ENCODE data around the gene EHMT1.
"Not testable (repeated sequence)": the region's sequence is repeated elsewhere in the genome, so short reads cannot be mapped to it uniquely, and the experiment has no call there.

The EHMT1 gene

GRCh38 chr9:137799630-137799983, 180.8 kb downstream of the EHMT1 start:
- H3K36me3 ChIP-seq (ENCODE audit: control insufficient read depth in 1 of 2, insufficient read depth in 2 of 2, low read length in 2 of 2) = peaks cover 41 to 80% of the 10 kb centered on the region in 2 donors
- no peaks in the 10 kb centered on the region for H3K9me3 ChIP-seq (ENCODE audit: control insufficient read depth in 1 of 2, low read length in 2 of 2)

GRCh38 chr9:137800196-137801022, 181.6 kb downstream of the EHMT1 start:
- Histone ChIP-seq H3K4me3 (ENCODE audit: low read depth in 1 of 2, low read length in 2 of 2) (no peak overlapping the region), H3K4me1 (ENCODE audit: control insufficient read depth in 1 of 2, insufficient read depth in 2 of 2, low read length in 2 of 2) (no peaks in the 10 kb centered on the region), H3K27ac (ENCODE audit: low read length) (no peak overlapping the region), H3K36me3 (ENCODE audit: control insufficient read depth in 1 of 2, insufficient read depth in 2 of 2, low read length in 2 of 2) (peaks cover 38 to 80% of the 10 kb centered on the region in 2 donors), H3K27me3 (ENCODE audit: low read depth, low read length) (no peaks in the 10 kb centered on the region), H3K9me3 (ENCODE audit: control insufficient read depth in 1 of 2, low read length in 2 of 2) (no peaks in the 10 kb centered on the region)

More at GRCh38 chr9:137799630-137799983, 180.8 kb downstream of the EHMT1 start:
- Histone ChIP-seq H3K27ac (ENCODE audit: low read length) (no peak overlapping the region), H3K4me1 (ENCODE audit: control insufficient read depth in 1 of 2, insufficient read depth in 2 of 2, low read length in 2 of 2) (no peaks in the 10 kb centered on the region), H3K27me3 (ENCODE audit: low read depth, low read length) (no peaks in the 10 kb centered on the region), H3K4me3 (ENCODE audit: low read depth in 1 of 2, low read length in 2 of 2) (no peak overlapping the region)

GRCh38 chr9:137801023-137801319, 182.2 kb downstream of the EHMT1 start:
- Histone ChIP-seq H3K36me3 (ENCODE audit: control insufficient read depth in 1 of 2, insufficient read depth in 2 of 2, low read length in 2 of 2) (peaks cover 32 to 77% of the 10 kb centered on the region in 2 donors), H3K9me3 (ENCODE audit: control insufficient read depth in 1 of 2, low read length in 2 of 2) (no peaks in the 10 kb centered on the region), H3K4me3 (ENCODE audit: low read depth in 1 of 2, low read length in 2 of 2) (no peak overlapping the region), H3K27me3 (ENCODE audit: low read depth, low read length) (no peaks in the 10 kb centered on the region), H3K27ac (ENCODE audit: low read length) (no peak overlapping the region), H3K4me1 (ENCODE audit: control insufficient read depth in 1 of 2, insufficient read depth in 2 of 2, low read length in 2 of 2) (no peaks in the 10 kb centered on the region)

DNA sequence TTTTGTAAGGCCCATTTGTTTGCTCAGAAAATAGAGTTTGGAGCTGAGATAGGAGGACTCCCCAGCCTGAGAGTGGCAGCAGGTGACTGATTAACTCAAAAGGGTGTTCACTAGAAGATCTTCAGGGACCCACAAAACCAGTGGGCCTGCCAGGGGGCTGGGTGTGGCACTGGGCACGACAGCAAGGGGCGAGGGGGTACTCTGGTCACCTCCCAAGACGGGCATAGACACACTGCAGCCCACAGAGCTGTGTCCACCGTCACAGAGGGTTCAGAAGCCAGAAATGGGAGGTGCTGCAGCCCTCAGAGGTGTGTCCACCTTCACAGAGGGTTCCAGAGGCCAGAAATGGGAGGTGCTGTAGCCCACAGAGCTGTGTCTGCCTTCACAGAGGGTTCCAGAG, 183.2 kb downstream of the EHMT1 start:
- H3K4me3 ChIP-seq (ENCODE audit: low read depth in 1 of 2, low read length in 2 of 2) = no peak overlapping the region
- H3K27me3 ChIP-seq (ENCODE audit: low read depth, low read length) = no peaks in the 10 kb centered on the region
- peaks cover 27 to 76% of the 10 kb centered on the region in 2 donors for H3K36me3 ChIP-seq (ENCODE audit: control insufficient read depth in 1 of 2, insufficient read depth in 2 of 2, low read length in 2 of 2)
- H3K27ac ChIP-seq (ENCODE audit: low read length) = no peak overlapping the region
- no peaks in the 10 kb centered on the region for H3K9me3 ChIP-seq (ENCODE audit: control insufficient read depth in 1 of 2, low read length in 2 of 2)
- H3K4me1 ChIP-seq (ENCODE audit: control insufficient read depth in 1 of 2, insufficient read depth in 2 of 2, low read length in 2 of 2) = no peaks in the 10 kb centered on the region

GRCh38 chr9:137802521-137803243, 183.9 kb downstream of the EHMT1 start:
- H3K4me1 ChIP-seq (ENCODE audit: control insufficient read depth in 1 of 2, insufficient read depth in 2 of 2, low read length in 2 of 2) = no peaks in the 10 kb centered on the region
- peaks cover 26 to 73% of the 10 kb centered on the region in 2 donors for H3K36me3 ChIP-seq (ENCODE audit: control insufficient read depth in 1 of 2, insufficient read depth in 2 of 2, low read length in 2 of 2)
- no peaks in the 10 kb centered on the region for H3K27me3 ChIP-seq (ENCODE audit: low read depth, low read length)
- no peaks in the 10 kb centered on the region for H3K9me3 ChIP-seq (ENCODE audit: control insufficient read depth in 1 of 2, low read length in 2 of 2)
- no peak overlapping the region for H3K27ac ChIP-seq (ENCODE audit: low read length)
- H3K4me3 ChIP-seq (ENCODE audit: low read depth in 1 of 2, low read length in 2 of 2) = no peak overlapping the region

DNA sequence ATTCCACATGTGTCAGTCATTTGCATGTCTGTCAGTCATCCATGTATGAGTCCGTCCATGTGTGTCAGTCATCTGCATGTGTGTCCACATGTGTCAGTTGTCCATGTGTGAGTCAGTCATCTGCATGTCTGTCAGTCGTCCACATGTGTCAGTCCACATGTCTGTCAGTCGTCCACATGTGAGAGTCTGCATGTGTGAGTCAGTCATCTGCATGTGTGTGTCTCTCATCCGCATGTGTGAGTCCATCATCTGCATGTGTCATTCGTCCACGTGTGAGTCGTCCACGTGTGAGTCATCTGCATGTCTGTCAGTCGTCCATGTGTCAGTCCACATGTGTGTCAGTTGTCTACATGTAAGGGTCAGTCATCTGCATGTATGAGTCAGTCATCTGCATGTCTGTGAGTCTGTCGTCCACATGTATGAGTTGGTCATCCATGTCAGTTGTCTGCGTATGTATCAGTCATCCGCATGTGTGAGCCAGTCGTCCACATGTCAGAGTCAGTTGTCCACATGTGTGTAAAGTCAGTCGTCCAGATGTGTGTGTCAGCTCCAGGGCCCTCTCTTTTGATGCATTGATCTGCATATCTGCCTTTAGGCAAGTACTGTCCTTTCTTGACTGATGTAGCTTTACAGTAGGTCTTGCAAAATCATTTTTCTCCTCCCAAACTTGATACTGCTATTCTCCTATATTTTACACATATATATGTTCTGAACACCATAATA, 186.3 kb downstream of the EHMT1 start:
- H3K4me3 ChIP-seq (ENCODE audit: low read depth in 1 of 2, low read length in 2 of 2) = no peak overlapping the region
- no peak overlapping the region for H3K27ac ChIP-seq (ENCODE audit: low read length)
- no peaks in the 10 kb centered on the region for H3K4me1 ChIP-seq (ENCODE audit: control insufficient read depth in 1 of 2, insufficient read depth in 2 of 2, low read length in 2 of 2)
- no peaks in the 10 kb centered on the region for H3K27me3 ChIP-seq (ENCODE audit: low read depth, low read length)
- H3K36me3 ChIP-seq (ENCODE audit: control insufficient read depth in 1 of 2, insufficient read depth in 2 of 2, low read length in 2 of 2) = peaks cover 31 to 70% of the 10 kb centered on the region in 2 donors
- no peaks in the 10 kb centered on the region for H3K9me3 ChIP-seq (ENCODE audit: control insufficient read depth in 1 of 2, low read length in 2 of 2)

GRCh38 chr9:137807721-137808703, 189.2 kb downstream of the EHMT1 start:
- peaks cover 25 to 61% of the 10 kb centered on the region in 2 donors for H3K36me3 ChIP-seq (ENCODE audit: control insufficient read depth in 1 of 2, insufficient read depth in 2 of 2, low read length in 2 of 2)
- H3K9me3 ChIP-seq (ENCODE audit: control insufficient read depth in 1 of 2, low read length in 2 of 2) = no peaks in the 10 kb centered on the region
- no peak overlapping the region for H3K4me3 ChIP-seq (ENCODE audit: low read depth in 1 of 2, low read length in 2 of 2)
- no peaks in the 10 kb centered on the region for H3K4me1 ChIP-seq (ENCODE audit: control insufficient read depth in 1 of 2, insufficient read depth in 2 of 2, low read length in 2 of 2)
- no peaks in the 10 kb centered on the region for H3K27me3 ChIP-seq (ENCODE audit: low read depth, low read length)
- no peak overlapping the region for H3K27ac ChIP-seq (ENCODE audit: low read length)

DNA sequence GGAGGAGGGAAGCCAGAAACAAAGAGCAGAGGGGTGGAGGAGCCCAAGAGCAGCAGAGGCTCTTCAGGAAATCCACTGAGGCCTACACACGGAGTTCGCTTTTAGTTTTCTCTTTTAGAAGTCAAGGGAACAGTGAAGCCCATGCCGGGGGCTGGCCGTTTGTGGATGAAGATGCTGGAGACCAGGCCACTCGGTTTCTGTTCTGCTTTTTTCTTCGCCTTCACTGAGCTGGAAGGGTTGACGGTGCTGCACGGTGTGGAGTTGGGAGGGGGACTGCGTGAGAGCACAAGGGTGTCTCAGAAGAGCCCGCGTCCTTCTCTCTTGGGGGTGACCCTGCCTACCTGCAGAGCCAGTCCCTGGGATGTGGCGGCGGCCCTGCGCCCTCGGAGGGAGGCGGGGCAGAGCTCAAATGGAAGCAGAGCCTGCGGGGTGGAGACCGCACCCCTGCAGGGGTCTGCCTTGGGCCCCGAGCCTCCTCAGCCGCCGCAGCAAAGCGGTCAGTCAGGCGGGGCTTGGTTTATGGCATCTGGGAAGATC, 190.3 kb downstream of the EHMT1 start:
- peaks cover 26 to 60% of the 10 kb centered on the region in 2 donors for H3K36me3 ChIP-seq (ENCODE audit: control insufficient read depth in 1 of 2, insufficient read depth in 2 of 2, low read length in 2 of 2)

DNA sequence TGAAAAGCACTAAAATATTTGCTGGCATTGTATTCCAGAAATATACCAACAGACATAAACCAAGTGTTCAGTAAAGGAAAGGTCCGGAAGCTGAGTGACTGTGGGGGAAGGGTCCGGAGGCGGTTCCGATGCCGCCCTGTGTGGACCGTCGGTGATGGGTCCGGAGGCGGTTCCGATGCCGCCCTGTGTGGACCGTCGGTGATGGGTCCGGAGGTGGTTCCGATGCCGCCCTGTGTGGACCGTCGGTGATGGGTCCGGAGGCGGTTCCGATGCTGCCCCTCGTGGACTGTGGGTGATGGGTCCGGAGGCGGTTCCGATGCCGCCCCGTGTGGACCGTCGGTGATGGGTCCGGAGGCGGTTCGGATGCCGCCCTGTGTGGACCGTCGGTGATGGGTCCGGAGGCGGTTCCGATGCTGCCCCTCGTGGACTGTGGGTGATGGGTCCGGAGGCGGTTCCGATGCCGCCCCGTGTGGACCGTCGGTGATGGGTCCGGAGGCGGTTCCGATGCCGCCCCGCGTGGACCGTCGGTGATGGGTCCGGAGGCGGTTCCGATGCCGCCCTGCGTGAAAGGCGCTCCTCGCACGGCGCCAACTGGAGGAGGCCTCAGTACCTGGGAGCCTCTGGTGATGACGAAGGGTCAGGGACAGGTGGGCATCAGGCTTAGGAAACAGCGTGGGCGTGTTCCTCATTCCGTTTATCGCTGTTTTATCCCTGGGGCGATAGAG, 191.1 kb downstream of the EHMT1 start:
- H3K36me3 ChIP-seq (ENCODE audit: control insufficient read depth in 1 of 2, insufficient read depth in 2 of 2, low read length in 2 of 2) = peaks cover 26 to 64% of the 10 kb centered on the region in 2 donors
- H3K4me3 ChIP-seq (ENCODE audit: low read depth in 1 of 2, low read length in 2 of 2); H3K27ac ChIP-seq (ENCODE audit: low read length); H3K27me3 ChIP-seq (ENCODE audit: low read depth, low read length); H3K4me1 ChIP-seq (ENCODE audit: control insufficient read depth in 1 of 2, insufficient read depth in 2 of 2, low read length in 2 of 2); H3K9me3 ChIP-seq (ENCODE audit: control insufficient read depth in 1 of 2, low read length in 2 of 2): not testable (repeated sequence)

More for the DNA sequence above, 190.3 kb downstream of the EHMT1 start:
- Histone ChIP-seq H3K9me3 (ENCODE audit: control insufficient read depth in 1 of 2, low read length in 2 of 2) (no peaks in the 10 kb centered on the region), H3K27me3 (ENCODE audit: low read depth, low read length) (no peaks in the 10 kb centered on the region), H3K4me1 (ENCODE audit: control insufficient read depth in 1 of 2, insufficient read depth in 2 of 2, low read length in 2 of 2) (no peaks in the 10 kb centered on the region), H3K4me3 (ENCODE audit: low read depth in 1 of 2, low read length in 2 of 2) (no peak overlapping the region), H3K27ac (ENCODE audit: low read length) (no peak overlapping the region)

DNA sequence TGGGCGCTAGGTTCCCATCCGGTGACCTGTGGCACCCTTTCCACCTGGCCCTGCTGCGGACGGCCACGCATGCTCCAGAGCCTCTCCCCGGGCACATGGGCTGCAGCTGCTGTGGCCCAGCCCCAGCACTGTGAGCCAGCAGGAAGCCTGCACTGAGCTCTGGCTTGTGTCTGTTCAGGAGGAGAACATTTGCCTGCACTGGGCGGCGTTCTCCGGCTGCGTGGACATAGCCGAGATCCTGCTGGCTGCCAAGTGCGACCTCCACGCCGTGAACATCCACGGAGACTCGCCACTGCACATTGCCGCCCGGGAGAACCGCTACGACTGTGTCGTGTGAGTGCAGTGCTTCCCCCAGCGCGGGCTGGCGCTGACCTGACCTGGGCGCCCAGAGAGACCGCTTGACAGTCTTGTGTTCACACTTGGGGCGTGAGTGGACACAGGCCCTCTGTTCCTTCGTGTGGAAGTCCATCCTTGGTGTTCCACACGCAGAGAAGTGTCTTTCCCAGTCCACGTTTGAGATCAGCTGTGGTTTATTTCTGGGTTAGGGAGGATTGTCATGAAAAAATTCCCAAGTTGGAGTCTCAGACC, 192.6 kb downstream of the EHMT1 start:
- H3K36me3 ChIP-seq (ENCODE audit: control insufficient read depth in 1 of 2, insufficient read depth in 2 of 2, low read length in 2 of 2) = peaks cover 35 to 72% of the 10 kb centered on the region in 2 donors

More for the DNA sequence above, 192.6 kb downstream of the EHMT1 start:
- Histone ChIP-seq H3K27ac (ENCODE audit: low read length) (no peak overlapping the region), H3K4me3 (ENCODE audit: low read depth in 1 of 2, low read length in 2 of 2) (no peak overlapping the region), H3K27me3 (ENCODE audit: low read depth, low read length) (no peaks in the 10 kb centered on the region), H3K9me3 (ENCODE audit: control insufficient read depth in 1 of 2, low read length in 2 of 2) (no peaks in the 10 kb centered on the region), H3K4me1 (ENCODE audit: control insufficient read depth in 1 of 2, insufficient read depth in 2 of 2, low read length in 2 of 2) (no peaks in the 10 kb centered on the region)

Measured in muscle layer of duodenum (tissue), 2 donors.